Measurements from ENCODE around the gene KCNMA1.

KCNMA1 gene

GRCh38 chr10:76858721-76859120 is 778.9 kb downstream of the KCNMA1 start:
- DNase-seq = no peak

- no peak for DNase-seq
Measured at GRCh38 chr10:76840802-76841201, 796.8 kb downstream of the KCNMA1 start.

- DNase-seq = no peak
Measured at GRCh38 chr10:76839276-76839675, 798.3 kb downstream of the KCNMA1 start.

- DNase-seq = no peak
Measured at GRCh38 chr10:76830218-76830617, 807.4 kb downstream of the KCNMA1 start.

GRCh38 chr10:76829724-76830123 is 807.9 kb downstream of the KCNMA1 start:
- DNase-seq = no peak
